ENCODE measurements around the gene TMEM79.

The TMEM79 gene

DNA sequence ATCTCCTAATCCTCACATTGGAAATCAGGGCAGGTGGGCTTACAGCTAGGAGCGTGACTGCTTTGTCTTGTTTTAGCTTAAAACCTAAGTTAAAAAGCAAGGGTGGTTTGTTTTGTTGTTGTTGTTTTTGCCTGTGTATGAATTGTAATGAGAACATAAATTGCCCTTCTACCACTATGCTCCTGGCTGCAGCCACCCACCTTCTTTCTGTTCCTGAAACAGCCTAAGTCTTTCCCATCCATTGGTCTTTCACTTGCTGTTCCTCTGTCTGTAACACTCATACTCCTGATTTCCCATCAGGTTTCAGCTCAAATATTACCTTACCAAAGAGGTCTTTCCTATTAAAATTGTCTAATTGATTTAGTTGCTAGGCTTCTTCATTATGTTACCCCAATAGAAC lies 604 bp upstream of the TMEM79 start:
- CTCF ChIA-PET, result interaction anchor here (0.6 kb wide), 1 partner anchor 164 kb away, joined by 3 read pairs; no protein-coding TSS in a partner anchor

DNA sequence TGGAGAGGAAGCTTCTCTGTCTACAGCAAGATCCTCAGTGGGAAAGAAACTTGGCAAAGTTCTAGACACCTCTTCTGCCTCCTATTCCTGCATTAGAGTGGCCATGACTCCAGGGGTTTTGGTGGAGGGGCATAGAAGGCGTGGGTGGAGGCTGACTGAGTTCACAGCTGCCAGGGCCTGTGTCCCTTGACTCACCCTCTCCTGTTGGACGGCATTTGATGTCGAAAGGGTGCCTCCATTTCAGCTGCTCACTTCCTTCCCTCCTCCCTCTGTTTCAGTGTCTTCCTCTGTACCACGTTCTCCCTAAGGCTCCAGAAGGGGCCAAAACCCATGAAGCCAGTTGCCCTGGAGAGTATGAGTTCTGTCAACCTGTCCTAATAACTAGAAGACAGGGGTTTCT lies 632 bp downstream of the TMEM79 start:
- peak overlapping the region; percentile 55 for H3K27ac ChIP-seq
- POLR2A ChIA-PET (ENCODE audit: low non-redundant PET), result interaction anchor here (0.5 to 0.7 kb wide), 4 partner anchors 14 to 244 kb away, joined by 3 to 8 read pairs (median 3); no protein-coding TSS in a partner anchor
- no peak for DNase-seq (ENCODE audit: low spot score)
- CTCF ChIA-PET, result interaction anchor here (0.6 kb wide), 1 partner anchor 11 kb away, joined by 3 read pairs; the partner anchor contains the start of gene GLMP
- TF ChIP-seq, protein P1, sequence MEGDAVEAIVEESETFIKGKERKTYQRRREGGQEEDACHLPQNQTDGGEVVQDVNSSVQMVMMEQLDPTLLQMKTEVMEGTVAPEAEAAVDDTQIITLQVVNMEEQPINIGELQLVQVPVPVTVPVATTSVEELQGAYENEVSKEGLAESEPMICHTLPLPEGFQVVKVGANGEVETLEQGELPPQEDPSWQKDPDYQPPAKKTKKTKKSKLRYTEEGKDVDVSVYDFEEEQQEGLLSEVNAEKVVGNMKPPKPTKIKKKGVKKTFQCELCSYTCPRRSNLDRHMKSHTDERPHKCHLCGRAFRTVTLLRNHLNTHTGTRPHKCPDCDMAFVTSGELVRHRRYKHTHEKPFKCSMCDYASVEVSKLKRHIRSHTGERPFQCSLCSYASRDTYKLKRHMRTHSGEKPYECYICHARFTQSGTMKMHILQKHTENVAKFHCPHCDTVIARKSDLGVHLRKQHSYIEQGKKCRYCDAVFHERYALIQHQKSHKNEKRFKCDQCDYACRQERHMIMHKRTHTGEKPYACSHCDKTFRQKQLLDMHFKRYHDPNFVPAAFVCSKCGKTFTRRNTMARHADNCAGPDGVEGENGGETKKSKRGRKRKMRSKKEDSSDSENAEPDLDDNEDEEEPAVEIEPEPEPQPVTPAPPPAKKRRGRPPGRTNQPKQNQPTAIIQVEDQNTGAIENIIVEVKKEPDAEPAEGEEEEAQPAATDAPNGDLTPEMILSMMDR (conservative IDR thresholded peaks at IDR 0.05; ENCODE audit: low read depth), result no peak

More for the DNA sequence above, 604 bp upstream of the TMEM79 start:
- TF ChIP-seq, protein P1 (conservative IDR thresholded peaks at IDR 0.05; ENCODE audit: low read depth), result no peak
- POLR2A ChIA-PET (ENCODE audit: low non-redundant PET), result no interaction called here
- H3K27ac ChIP-seq, result no peak overlapping the region
- DNase-seq (ENCODE audit: low spot score), result no peak

DNA sequence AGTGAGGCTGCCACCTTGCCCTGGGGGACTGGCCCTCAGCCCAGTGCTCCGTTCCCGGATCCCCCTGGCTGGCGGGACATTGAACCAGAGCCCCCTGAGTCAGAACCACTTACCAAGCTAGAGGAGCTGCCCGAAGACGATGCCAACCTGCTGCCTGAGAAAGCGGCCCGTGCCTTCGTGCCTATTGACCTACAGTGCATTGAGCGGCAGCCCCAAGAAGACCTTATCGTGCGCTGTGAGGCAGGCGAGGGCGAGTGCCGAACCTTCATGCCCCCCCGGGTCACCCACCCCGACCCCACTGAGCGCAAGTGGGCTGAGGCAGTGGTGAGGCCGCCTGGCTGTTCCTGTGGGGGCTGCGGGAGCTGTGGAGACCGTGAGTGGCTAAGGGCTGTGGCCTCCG lies 1.3 kb downstream of the TMEM79 start:
- TF ChIP-seq, protein P1 (conservative IDR thresholded peaks at IDR 0.05; ENCODE audit: low read depth), result no peak
- POLR2A ChIA-PET (ENCODE audit: low non-redundant PET), result no interaction called here
- CTCF ChIA-PET, result interaction anchor here (0.6 kb wide), 1 partner anchor 60 kb away, joined by 3 read pairs; no protein-coding TSS in a partner anchor
- DNase-seq (ENCODE audit: low spot score), result no peak
- peak overlapping the region; percentile 55 for H3K27ac ChIP-seq

DNA sequence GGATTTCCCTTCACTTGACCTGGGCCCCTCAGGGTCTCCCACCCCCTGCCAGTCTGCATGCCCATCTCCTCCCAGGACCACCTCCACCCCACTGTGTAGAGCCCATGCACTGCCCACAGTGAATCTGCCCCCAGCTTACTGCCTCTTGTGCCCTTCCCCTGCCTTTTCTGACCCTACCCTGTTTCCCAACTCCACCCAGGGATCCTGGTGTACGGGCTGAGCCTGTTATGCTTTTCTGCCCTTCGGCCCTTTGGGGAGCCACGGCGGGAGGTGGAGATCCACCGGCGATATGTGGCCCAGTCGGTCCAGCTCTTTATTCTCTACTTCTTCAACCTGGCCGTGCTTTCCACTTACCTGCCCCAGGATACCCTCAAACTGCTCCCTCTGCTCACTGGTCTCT lies 1.9 kb downstream of the TMEM79 start:
- POLR2A ChIA-PET (ENCODE audit: low non-redundant PET), result no interaction called here
- no peak for DNase-seq (ENCODE audit: low spot score)
- H3K27ac ChIP-seq, result no peak overlapping the region; the same call in 1 of the 2 replicates
- TF ChIP-seq, protein P1 (conservative IDR thresholded peaks at IDR 0.05; ENCODE audit: low read depth), result no peak
- CTCF ChIA-PET, result interaction anchor here (0.6 kb wide), 1 partner anchor 61 kb away, joined by 3 read pairs; no protein-coding TSS in a partner anchor

DNA sequence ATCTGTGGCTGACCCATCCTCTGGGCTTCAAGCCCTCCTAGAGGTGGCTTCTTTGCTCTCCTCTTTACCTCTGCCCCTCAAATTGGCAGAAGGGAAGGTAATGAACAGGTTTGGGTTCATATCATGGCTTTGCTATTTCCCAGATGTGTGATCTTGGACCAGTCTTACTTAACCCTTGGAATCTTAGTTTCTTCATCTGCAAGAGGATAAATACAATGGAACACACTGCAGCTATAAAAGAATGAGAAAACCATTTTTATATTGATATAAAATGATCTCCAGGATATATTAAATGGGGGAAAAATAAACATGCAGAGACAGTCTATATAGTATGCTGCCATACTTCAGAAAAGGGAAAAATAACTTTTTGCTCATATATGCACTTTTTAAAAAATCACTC lies 5.7 kb downstream of the TMEM79 start:
- H3K27ac ChIP-seq, result no peak overlapping the region
- ChIA-PET CTCF (interaction anchor here (0.7 kb wide), 1 partner anchor 33 kb away, joined by 3 read pairs; no protein-coding TSS in a partner anchor), POLR2A (ENCODE audit: low non-redundant PET) (no interaction called here)
- TF ChIP-seq, protein P1 (conservative IDR thresholded peaks at IDR 0.05; ENCODE audit: low read depth), result no peak
- no peak for DNase-seq (ENCODE audit: low spot score)

DNA sequence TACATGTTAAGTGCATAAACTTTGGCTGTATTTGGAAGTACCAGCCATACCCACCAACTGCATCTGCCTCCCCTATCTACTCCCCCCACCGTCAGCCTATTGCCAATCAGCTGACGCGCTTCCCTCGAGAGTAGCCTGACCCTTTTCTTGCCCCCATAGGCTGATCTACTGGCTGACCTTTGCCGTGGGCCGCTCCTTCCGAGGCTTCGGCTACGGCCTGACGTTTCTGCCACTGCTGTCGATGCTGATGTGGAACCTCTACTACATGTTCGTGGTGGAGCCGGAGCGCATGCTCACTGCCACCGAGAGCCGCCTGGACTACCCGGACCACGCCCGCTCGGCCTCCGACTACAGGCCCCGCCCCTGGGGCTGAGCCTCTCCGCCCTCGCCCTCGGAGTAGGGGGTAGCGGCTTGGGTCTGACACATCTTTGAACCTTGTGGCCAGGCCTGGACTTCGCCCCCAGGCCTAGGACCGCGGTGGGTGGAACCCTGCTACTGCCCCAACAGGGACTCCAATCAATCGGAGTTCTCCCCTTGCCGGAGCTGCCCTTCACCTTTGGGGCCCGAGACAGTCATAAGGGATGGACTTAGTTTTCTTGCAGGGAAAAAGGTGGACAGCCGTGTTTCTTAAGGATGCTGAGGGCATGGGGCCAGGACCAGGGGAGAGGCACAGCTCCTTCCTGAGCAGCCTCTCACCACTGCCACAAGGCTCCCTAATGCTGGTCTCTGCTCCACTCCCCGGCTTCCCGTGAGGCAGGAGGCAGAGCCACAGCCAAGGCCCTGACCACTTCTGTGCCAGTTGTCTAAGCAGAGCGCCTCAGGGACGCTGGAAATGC lies 7.3 kb downstream of the TMEM79 start:
- peak overlapping the region; percentile 58 for H3K27ac ChIP-seq
- CTCF ChIA-PET, result no interaction called here
- POLR2A ChIA-PET (ENCODE audit: low non-redundant PET), result no interaction called here
- TF ChIP-seq, protein P1 (conservative IDR thresholded peaks at IDR 0.05; ENCODE audit: low read depth), result no peak
- no peak for DNase-seq (ENCODE audit: low spot score)
